Measurements from ENCODE around the gene YDJC. TPM values are rescaled to one million over a fixed set of nuclear protein-coding genes. Genes with fewer than 3 reads are reported as not detected.

YDJC gene
- total RNA-seq, 1 donor from 2014 or later = 34.0 TPM

DNA sequence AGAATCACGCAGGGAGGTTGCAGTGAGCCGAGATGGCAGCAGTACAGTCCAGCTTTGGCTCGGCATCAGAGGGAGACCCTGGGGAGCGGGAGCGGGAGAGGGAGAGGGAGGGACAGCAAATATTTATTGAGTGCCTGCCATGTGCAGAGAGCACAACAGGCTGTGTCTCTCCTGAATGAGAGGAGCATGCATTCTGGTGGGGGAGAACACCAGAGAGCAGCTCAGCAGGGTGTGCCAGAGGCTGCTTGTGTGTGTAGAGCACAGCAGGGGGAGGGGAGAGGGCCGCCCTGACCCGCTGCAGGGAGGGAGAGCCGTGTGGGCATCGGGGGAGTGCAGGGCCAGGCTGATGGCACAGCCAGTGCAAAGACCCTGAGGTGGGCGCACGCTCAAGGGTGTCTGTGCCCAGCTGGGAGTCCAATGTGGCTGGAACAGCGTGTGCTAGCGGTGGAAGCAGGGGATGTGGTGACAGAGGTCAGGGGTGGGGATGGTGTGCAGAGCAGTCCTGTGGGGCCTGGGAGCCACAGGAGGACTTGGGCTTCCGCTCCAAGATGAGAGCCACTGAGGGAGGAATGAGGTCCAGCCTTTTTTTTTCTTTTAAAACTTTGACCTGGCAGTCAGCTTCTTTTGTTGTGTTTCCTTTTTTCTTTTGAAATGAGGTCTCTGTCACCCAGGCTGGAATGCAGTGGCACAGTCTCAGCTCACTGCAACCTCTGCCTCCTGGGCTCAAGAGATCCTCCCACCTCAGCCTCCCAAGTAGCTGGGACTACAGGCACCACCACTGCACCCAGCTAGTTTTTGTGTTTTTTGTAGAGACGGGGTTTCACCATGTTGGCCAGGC is 48.0 kb upstream of the YDJC start:
- Histone ChIP-seq H3K4me1 (ENCODE audit: insufficient read depth, low read length) (peaks cover 4% of the 10 kb centered on the region), H3K79me2 (ENCODE audit: insufficient read depth, low read length) (no peaks in the 10 kb centered on the region), H3K9ac (ENCODE audit: low read length) (no peak overlapping the region), H3K27me3 (ENCODE audit: insufficient read depth, low read length) (no peaks in the 10 kb centered on the region), H2AFZ (ENCODE audit: low read depth, low read length) (no peak overlapping the region), H3K9me3 (ENCODE audit: insufficient read depth, low read depth, low read length) (no peaks in the 10 kb centered on the region), H3K27ac (ENCODE audit: low read depth, low read length) (no peak overlapping the region), H3K36me3 (ENCODE audit: insufficient read depth, low read length) (peaks cover 10% of the 10 kb centered on the region), H3K4me2 (ENCODE audit: low read length) (no peak overlapping the region), H4K20me1 (ENCODE audit: insufficient read depth, low read length) (peaks cover 26% of the 10 kb centered on the region), H3K4me3 (ENCODE audit: insufficient read depth, low read depth, low read length) (no peak overlapping the region)
- FAIRE-seq (no peak), DNase-seq (ENCODE audit: low read depth) (no peak)
- no peaks in the 10 kb centered on the region for H3K9me3 Mint-ChIP-seq (ENCODE audit: unreplicated experiment)
- H3K27me3 Mint-ChIP-seq (ENCODE audit: low read depth, unreplicated experiment) = no peaks in the 10 kb centered on the region
- TF ChIP-seq EZH2 (IDR thresholded peaks at IDR 0.05; ENCODE audit: insufficient read depth, low read length) = no peak
- TF ChIP-seq, protein P1, sequence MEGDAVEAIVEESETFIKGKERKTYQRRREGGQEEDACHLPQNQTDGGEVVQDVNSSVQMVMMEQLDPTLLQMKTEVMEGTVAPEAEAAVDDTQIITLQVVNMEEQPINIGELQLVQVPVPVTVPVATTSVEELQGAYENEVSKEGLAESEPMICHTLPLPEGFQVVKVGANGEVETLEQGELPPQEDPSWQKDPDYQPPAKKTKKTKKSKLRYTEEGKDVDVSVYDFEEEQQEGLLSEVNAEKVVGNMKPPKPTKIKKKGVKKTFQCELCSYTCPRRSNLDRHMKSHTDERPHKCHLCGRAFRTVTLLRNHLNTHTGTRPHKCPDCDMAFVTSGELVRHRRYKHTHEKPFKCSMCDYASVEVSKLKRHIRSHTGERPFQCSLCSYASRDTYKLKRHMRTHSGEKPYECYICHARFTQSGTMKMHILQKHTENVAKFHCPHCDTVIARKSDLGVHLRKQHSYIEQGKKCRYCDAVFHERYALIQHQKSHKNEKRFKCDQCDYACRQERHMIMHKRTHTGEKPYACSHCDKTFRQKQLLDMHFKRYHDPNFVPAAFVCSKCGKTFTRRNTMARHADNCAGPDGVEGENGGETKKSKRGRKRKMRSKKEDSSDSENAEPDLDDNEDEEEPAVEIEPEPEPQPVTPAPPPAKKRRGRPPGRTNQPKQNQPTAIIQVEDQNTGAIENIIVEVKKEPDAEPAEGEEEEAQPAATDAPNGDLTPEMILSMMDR (IDR thresholded peaks at IDR 0.05; ENCODE audit: insufficient read depth, low read depth, low read length) = no peak
- no peak overlapping the region for H3K27ac Mint-ChIP-seq (ENCODE audit: unreplicated experiment)
- peaks cover 28% of the 10 kb centered on the region for H3K36me3 Mint-ChIP-seq (ENCODE audit: low read depth, unreplicated experiment)
- H3K4me1 Mint-ChIP-seq (ENCODE audit: low read depth, unreplicated experiment) = peaks cover 4% of the 10 kb centered on the region
- H3K4me3 Mint-ChIP-seq (ENCODE audit: unreplicated experiment) = no peak overlapping the region

DNA sequence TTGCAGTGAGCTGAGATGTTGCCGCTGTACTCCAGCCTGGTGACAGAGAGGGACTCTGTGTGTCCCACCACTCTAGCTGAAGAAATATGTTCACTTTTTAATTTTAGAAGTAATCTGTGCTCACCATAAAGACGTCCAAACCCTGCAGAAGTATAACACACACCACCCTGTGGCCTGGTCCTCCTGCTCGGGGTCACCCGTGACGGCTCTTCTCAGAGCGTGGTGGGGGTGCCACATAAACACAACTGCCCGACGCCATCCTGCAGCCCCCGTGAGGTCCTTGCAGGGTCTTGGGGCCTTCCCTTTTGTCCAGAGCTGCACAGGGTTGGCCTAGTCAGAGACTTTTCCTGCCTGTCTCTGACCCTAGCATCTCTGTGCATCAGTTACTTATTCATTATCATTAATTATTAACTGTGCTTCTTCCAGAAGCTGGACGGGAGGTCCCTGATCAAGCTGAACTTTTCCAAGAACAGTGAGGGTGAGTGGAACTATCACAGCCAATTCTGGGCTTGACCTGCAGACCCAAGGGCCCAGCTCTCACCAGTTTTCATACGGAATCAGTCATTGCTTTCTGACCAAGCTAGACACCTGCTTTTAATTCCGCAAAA is 44.9 kb upstream of the YDJC start:
- H3K9me3 ChIP-seq (ENCODE audit: insufficient read depth, low read depth, low read length) = no peaks in the 10 kb centered on the region
- no peak overlapping the region for H2AFZ ChIP-seq (ENCODE audit: low read depth, low read length)
- FAIRE-seq = no peak
- H3K4me2 ChIP-seq (ENCODE audit: low read length) = no peak overlapping the region
- DNase-seq (ENCODE audit: low read depth) = no peak
- Mint-ChIP-seq H3K27me3 (ENCODE audit: low read depth, unreplicated experiment) (no peaks in the 10 kb centered on the region), H3K4me3 (ENCODE audit: unreplicated experiment) (no peak overlapping the region), H3K27ac (ENCODE audit: unreplicated experiment) (no peak overlapping the region), H3K4me1 (ENCODE audit: low read depth, unreplicated experiment) (no peaks in the 10 kb centered on the region), H3K9me3 (ENCODE audit: unreplicated experiment) (no peaks in the 10 kb centered on the region), H3K36me3 (ENCODE audit: low read depth, unreplicated experiment) (peaks cover 30% of the 10 kb centered on the region)
- no peak overlapping the region for H3K27ac ChIP-seq (ENCODE audit: low read depth, low read length)
- H4K20me1 ChIP-seq (ENCODE audit: insufficient read depth, low read length) = peaks cover 18% of the 10 kb centered on the region
- H3K9ac ChIP-seq (ENCODE audit: low read length) = no peak overlapping the region
- H3K4me3 ChIP-seq (ENCODE audit: insufficient read depth, low read depth, low read length) = no peak overlapping the region
- TF ChIP-seq, protein P1 (IDR thresholded peaks at IDR 0.05; ENCODE audit: insufficient read depth, low read depth, low read length) = no peak
- no peak for TF ChIP-seq EZH2 (IDR thresholded peaks at IDR 0.05; ENCODE audit: insufficient read depth, low read length)
- H3K36me3 ChIP-seq (ENCODE audit: insufficient read depth, low read length) = peaks cover 24% of the 10 kb centered on the region
- H3K4me1 ChIP-seq (ENCODE audit: insufficient read depth, low read length) = no peaks in the 10 kb centered on the region
- H3K27me3 ChIP-seq (ENCODE audit: insufficient read depth, low read length) = no peaks in the 10 kb centered on the region
- peaks cover 3% of the 10 kb centered on the region for H3K79me2 ChIP-seq (ENCODE audit: insufficient read depth, low read length)
